GM19328 (cell line): ENCODE data around the gene TDRD3.
A peak's percentile ranks its signal among the peaks of the same experiment; 100 is the strongest.
"Not testable (repeated sequence)": the region's sequence is repeated elsewhere in the genome, so short reads cannot be mapped to it uniquely, and the experiment has no call there.

ENCODE experiments used
- ATAC-seq: cut with Tn5 transposase; IDR thresholded peaks from one replicate; pipeline ENCODE4 v1.9.1; 2021; ENCODE audit warnings: mild to moderate bottlenecking, moderate library complexity; ENCODE audit not compliant: unreplicated experiment

TDRD3 gene

DNA sequence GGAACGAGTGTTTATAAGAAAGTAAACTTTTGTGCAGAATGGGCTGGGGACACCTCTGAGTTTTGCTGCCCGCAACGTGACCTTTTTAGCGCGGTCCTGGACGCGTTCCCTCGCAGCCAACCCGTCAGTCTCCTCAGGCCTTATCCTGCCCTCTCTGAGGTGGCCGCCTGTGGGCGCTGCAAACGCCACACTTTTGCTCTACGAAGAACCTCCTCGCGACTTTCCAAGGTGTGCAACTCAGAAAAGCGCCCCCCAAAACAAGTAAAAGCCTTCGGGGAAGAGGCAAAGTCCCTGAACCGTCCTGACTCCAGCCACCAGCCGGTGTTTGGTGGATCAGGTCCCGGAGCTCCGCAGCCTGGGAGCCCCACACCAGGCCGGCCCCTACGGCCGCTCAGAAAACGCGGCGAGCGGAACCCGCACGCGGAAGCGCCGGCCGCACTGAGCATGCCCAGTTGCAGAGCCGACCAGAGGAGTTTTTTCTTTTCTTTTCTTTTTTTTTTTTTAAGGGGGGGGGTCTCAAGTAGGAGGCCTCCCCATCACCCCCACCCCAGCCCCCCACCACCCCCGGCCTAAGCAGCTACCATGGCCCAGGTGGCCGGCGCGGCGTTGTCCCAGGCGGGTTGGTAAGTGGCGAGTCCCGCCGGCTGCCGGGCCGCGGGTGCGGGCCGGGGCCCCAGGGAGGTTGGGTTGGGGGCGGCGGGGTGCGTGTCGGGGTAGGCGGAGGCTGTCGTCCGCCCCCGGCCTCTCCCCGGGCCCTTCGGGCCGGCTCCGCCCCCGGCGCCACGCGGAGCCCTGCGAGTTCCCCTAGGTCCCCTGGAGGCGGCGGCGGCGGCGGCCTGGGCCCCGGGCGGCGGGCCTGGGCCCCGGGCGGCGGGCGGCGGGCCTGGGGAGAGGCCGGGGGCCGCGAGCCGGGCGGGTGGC lies at the start of gene TDRD3:
Gene TDRD3, plus strand, starts transcription at position 438 of the 921 bp plus-strand sequence. Its CDS starts 145 bp downstream, at position 583.
- ATAC-seq, result peak; percentile 48

DNA sequence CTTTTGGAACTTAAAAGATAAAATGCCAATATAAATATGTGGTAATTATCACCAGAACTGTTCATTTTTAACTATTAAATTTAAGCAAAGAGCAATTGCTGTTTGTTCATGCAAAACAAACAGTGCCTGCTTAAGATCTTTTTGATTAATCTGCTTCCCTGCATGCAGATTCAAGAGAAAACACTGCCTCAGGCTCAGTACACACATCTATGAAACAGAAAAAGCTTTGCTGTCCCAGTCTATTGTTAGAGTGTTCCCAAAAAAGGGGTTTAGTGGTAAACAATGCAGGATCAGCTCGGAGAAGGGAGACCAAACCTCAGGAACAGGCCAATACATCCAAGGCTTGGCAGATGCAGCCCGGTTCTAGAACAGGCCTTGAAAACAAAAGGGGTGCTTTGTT lies 49.3 kb upstream of the TDRD3 start:
- ATAC-seq, result no peak

DNA sequence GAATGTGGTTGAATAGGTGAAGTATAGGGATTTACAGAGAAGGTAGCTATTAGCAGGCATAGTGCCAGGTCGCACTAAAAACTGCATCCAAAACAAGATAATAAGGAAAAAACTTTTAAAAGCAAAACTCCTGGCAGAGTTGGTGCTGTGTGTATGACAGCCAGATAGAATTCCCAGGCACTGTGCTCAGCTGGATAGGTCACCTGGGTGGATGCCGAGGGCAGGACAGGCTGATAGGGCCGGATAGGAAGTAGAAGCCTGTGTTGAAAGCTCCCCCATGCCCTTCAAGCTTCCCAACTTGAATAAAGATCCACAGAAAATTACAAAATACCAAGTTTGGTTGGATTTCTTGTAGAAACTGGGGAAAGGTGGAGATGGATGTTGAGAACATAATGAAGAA lies 48.9 kb upstream of the TDRD3 start:
- ATAC-seq, result no peak

DNA sequence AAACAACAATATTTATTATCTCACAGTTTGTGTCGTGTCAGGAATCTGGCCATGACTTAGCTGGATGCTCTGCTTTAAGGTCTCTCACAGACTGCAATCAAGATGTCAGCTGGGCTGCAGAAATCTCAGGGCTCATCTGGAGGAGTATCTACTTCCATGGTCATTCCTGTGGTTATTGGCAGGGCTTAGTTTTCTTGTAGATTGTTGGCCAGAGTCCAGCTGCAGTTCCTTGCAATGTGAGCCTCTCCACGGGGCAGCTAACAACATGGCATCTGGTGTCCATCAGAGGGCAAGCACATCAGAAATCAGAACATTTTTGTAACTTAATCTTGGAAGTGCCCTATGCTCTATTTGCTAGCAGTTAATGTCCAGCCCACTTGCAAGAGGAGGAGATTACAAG lies 45.7 kb upstream of the TDRD3 start:
- no peak for ATAC-seq

DNA sequence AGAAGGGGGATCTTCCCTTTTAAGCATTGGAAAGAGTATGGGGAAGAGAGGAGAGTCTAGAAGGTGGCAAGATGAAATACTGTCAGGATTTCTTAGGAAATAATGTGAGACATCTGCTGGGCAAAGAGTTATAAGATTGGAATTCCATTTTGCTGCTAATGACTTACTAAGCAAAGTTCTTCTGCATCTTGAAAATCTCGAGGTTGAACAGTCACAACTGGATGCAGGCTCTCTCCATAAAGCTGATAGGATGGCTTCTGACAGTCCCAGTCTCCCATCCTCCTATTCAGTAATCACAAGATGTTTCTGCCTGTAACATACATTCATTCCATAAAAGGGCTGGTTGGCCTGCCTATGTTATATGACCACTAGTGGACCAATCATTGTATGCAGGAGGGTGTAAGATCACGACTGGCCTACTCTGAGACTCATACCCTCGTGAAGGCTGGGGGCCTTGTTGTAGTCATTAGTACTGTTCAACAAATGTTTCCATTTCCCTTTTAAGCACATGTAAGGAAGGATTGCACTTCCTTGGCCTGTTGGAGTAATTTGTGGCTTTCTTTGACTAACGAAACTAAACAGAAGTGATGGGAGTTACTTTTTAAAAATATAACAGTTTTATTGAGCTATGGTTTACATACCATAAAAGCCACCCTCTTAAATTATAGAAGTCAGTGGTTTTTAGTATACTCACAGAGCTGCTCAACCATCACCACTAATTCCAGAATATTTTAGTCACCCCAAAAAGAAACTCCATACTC lies 45.0 kb upstream of the TDRD3 start:
- no peak for ATAC-seq

DNA sequence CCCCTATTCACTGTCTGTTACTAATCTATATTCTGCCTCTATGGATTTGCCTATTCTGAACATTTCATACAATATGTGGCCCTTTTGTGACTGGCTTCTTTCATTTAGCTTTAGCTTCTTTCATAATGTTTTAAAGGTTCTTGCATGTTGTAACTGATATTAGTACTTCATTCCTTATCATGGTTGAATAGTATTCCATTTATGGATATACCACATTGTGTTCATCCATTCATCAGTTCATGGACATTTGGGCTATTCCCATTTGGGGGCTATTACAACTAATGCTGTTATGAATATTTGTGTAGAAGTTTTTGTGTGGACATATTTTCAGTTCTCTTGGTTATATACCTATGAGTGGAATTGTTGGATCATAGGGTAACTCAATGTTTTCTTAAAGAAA lies 44.4 kb upstream of the TDRD3 start:
- ATAC-seq, result no peak

GRCh38 chr13:60355056-60355455 lies 42.0 kb upstream of the TDRD3 start:
- no peak for ATAC-seq

DNA sequence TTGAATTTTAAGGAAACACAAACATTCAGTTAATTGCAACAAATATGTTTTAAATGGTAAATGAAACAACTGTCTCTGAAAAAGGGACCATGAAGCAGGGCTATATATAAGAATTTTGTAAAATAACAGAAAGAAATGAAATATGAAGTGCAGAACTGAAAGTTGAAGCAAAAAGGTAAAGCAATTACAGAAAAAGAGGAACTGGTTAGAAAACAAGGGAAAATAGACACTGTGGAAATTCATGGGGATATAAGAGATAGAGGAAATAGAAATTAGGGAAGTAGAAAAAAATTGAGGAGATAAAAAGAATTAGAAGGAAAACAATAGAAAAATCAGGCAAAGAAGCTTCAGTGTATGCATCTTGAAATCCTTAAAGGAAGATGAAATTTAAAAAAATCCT lies 40.0 kb upstream of the TDRD3 start:
- ATAC-seq, result no peak

- no peak for ATAC-seq
Measured at GRCh38 chr13:60358453-60358852, 38.6 kb upstream of the TDRD3 start.

- no peak for ATAC-seq
Measured at GRCh38 chr13:60363288-60363687, 33.7 kb upstream of the TDRD3 start.

- no peak for ATAC-seq
Measured at GRCh38 chr13:60369242-60369641, 27.8 kb upstream of the TDRD3 start.

GRCh38 chr13:60370343-60370742 lies 26.7 kb upstream of the TDRD3 start:
- no peak for ATAC-seq

- ATAC-seq, result no peak
Measured at GRCh38 chr13:60372141-60372540, 24.9 kb upstream of the TDRD3 start.

DNA sequence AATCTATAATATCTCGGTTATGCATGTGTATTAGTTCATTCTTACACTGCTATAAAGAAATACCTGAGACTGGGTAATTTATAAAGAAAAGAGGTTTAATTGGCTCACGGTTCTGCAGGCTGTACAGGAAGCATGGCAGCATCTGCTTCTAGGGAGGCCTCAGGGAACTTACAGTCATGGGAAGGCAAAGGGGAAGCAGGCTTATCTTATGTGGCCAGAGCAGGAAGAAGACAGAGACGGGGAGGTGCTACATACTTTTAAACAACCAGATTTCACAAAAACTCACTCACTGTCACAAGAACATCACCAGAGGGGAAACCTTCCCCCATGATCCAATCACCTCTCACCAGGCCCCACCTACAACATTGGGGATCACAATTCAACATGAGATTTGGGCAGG lies 17.7 kb upstream of the TDRD3 start:
- ATAC-seq, result not testable (repeated sequence)

GRCh38 chr13:60379837-60380565 lies 17.0 kb upstream of the TDRD3 start:
- ATAC-seq, result no peak

- no peak for ATAC-seq
Measured at GRCh38 chr13:60384911-60385310, 12.1 kb upstream of the TDRD3 start.

DNA sequence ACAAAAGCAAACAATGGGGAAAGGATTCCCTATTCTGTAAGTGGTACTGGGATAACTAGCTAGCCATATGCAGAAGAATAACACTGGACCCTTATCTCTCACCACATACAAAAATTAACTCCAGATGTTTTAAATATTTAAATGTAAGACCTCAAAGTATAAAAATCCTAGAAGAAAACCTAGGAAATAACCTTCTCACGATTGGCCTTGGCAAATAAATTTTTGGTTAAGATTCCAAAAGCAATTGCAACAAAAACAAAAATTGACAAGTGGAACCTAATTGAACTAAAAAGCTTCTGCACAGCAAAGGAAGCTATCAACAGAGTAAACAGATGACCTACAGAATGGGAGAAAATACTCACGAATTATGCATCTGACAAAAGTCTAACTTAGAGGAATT lies 10.8 kb upstream of the TDRD3 start:
- ATAC-seq, result no peak

GRCh38 chr13:60392131-60392530 lies 4.9 kb upstream of the TDRD3 start:
- no peak for ATAC-seq

GRCh38 chr13:60395971-60396782 lies 843 bp upstream of the TDRD3 start:
- ATAC-seq, result peak; percentile 57

GRCh38 chr13:60397704-60398378 lies 821 bp downstream of the TDRD3 start:
- ATAC-seq, result peak; percentile 26
